ENCODE results near the gene IFNL1.

DNA sequence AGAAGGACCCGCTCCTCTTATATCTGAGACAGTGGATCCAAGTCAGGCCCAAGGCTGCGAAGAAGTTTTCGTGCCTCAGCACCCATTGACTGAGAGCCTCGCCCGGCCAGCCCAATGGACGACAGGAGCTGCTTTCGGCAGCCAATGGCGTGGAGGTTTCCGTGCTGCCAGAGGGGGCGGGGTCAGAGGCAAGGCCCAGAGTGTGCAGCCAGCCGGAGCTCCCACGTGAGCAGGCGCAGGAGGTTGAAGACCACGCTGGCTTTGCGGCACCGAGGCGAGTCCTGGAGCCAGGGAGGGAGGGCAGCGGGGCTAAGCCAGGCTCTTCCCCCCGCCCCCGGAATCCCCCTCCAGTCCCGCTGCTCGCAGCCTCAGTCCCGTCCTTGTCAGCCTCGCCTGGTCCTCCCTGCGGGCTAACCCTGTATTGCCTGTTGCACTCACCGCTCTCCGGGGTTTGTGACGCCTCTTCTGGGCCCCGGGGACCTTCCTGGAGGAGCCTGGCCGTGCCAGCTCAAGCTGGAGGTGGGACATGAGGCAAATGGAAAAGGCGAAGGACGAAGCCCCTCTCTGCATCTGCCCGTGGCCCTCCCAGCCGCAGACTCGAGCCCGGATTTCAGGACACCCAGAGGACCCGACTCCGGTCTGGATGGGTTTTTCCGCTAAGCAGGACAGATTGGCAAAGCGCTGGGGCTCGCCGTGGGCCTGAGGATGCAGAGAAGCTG, 49.1 kb upstream of the IFNL1 start:
- TF ChIP-seq, protein P1, sequence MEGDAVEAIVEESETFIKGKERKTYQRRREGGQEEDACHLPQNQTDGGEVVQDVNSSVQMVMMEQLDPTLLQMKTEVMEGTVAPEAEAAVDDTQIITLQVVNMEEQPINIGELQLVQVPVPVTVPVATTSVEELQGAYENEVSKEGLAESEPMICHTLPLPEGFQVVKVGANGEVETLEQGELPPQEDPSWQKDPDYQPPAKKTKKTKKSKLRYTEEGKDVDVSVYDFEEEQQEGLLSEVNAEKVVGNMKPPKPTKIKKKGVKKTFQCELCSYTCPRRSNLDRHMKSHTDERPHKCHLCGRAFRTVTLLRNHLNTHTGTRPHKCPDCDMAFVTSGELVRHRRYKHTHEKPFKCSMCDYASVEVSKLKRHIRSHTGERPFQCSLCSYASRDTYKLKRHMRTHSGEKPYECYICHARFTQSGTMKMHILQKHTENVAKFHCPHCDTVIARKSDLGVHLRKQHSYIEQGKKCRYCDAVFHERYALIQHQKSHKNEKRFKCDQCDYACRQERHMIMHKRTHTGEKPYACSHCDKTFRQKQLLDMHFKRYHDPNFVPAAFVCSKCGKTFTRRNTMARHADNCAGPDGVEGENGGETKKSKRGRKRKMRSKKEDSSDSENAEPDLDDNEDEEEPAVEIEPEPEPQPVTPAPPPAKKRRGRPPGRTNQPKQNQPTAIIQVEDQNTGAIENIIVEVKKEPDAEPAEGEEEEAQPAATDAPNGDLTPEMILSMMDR (IDR thresholded peaks at IDR 0.05) = no peak
- no peak for TF ChIP-seq POLR2A (IDR thresholded peaks at IDR 0.05)

Data from heart left ventricle (tissue), 13 donors.